Measurements from ENCODE around the gene ZFHX2. TPM values are rescaled to one million over a fixed set of nuclear protein-coding genes. Genes with fewer than 3 reads are reported as not detected.

ZFHX2 gene
- polyA plus RNA-seq, 1 of the 3 experiments (the other 2 are of a cell fraction): 0.77 TPM

DNA sequence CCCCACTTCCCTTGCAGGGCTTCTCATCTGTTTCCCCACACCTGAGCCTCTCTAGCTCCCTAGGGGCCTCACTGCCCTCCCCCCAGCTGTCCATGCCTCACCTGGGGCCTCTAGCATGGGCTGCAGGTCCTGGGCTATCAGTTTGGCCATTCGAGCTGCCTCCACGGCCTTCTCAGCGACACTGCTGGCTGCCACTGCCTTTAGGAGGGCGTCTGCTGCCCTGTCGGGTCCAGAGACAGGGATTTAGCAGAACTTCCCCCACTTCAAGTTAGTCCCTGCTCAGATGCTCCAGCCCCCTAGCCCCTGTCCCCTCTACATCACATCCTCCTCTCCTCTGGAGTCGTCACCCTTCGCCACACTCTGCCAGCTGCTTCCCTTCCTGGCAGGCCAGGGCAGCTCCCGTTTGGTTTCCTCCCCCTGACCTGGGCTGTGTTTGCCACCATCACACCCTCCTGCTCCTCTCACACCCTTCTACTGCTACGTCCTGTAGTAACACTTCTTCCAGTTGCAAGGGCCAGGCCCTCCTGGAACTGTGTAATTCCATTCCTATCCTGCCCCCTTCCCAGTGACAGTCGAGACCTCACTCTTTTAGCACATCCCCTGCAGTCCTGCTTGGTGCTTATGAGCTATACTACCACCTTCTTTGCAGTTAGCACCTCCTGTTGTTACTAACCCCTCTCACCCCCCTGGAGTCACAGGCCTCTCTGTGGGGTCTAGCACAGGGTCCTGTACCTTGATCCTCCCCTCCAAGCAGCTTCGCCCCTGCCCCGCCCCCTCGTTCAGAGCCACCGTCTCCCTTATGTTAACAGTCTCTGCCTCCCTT, 20.3 kb upstream of the ZFHX2 start:
- Histone ChIP-seq H3K27me3 (ENCODE audit: insufficient read depth) (no peaks in the 10 kb centered on the region), H2AFZ (ENCODE audit: low read depth) (no peak overlapping the region), H3K9me3 (no peaks in the 10 kb centered on the region), H3K4me3 (ENCODE audit: low read depth in 2 of 2, low read length in 1 of 2) (no peak overlapping the region), H3K9ac (no peak overlapping the region), H3K36me3 (replicated peaks in 1 of 2; ENCODE audit: control insufficient read depth in 1 of 2, insufficient read depth in 2 of 2, low read length in 1 of 2) (no peaks in the 10 kb centered on the region), H3K9me2 (no peaks in the 10 kb centered on the region), H3K27ac (ENCODE audit: low read depth in 2 of 2, low read length in 1 of 2) (no peak overlapping the region; a peak in 1 of 4 replicates), H4K20me1 (ENCODE audit: insufficient read depth) (no peaks in the 10 kb centered on the region), H3K79me2 (ENCODE audit: insufficient read depth) (0 out of 2 replicates have a peak, but pooled peaks cover 3% of the 10 kb centered on the region), H3F3A (replicated peaks; ENCODE audit: insufficient read depth) (peaks cover 8% of the 10 kb centered on the region), H3K4me2 (no peak overlapping the region), H3K4me1 (ENCODE audit: control insufficient read depth in 1 of 2, insufficient read depth in 2 of 2, low read depth in 1 of 2, low read length in 1 of 2) (peaks cover 0 to 38% of the 10 kb centered on the region in 2 experiments; a peak in 1 of 4 replicates)
- ChIA-PET POLR2A (interaction anchor here (1.4 kb wide), 1 partner anchor 9 kb away, joined by 5 read pairs; no protein-coding TSS in a partner anchor), CTCF (interaction anchor here (0.7 to 19.5 kb wide), 5 partner anchors 9 to 95 kb away, joined by 3 to 785 read pairs (median 8); partner anchors contain the start of genes NGDN and THTPA)
- no peak for DNase-seq
- no peak for TF ChIP-seq EP300 (IDR thresholded peaks at IDR 0.05; ENCODE audit: borderline replicate concordance in 1 of 2, low read depth in 1 of 2, low read length in 1 of 2)
- WGBS (ENCODE audit: low lambda C conversion rate): 79% methylated on average over 14 of the region's 14 CpGs

DNA sequence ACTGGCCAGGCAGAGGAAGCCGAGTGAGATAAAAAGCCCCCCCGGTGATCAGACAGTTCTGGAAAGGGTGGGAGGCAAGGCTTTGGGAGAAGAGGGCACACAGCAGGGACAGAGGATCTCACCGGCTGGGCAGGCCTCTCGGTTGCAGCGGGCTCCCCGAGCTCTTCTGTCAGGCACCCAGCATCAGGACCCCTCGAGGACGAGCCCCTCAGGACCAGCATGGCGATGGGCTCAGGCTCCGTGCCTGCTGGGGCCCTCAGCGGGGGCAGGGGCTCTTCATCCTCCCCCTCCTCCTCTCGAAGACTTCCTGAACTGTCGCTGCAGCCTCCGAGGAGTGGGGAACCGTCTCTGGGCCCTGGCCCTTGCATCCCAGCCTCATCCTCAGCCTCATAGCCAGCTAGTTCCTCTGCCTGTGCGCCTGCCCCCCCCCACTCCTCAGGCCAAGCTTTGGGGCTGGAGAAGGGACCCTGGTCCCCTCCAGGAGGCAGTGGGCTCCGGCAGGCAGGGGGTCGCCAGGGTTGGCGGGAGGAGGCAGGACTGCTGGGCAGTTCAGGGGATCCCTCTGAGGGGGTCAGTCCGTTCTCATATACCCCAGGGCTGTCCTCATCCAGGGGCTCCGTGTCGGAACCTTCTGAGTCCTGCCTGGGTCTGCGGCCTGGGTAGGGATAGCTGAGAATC, 19.4 kb upstream of the ZFHX2 start:
- no peaks in the 10 kb centered on the region for H3K27me3 ChIP-seq (ENCODE audit: insufficient read depth)
- H2AFZ ChIP-seq (ENCODE audit: low read depth): no peak overlapping the region
- H3K27ac ChIP-seq (ENCODE audit: low read depth in 2 of 2, low read length in 1 of 2): no peak overlapping the region; a peak in 1 of 4 replicates
- H3K4me1 ChIP-seq (ENCODE audit: control insufficient read depth in 1 of 2, insufficient read depth in 2 of 2, low read depth in 1 of 2, low read length in 1 of 2): peaks cover 0 to 42% of the 10 kb centered on the region in 2 experiments; a peak in 1 of 4 replicates
- POLR2A ChIA-PET: interaction anchor here (1.4 kb wide), 1 partner anchor 10 kb away, joined by 5 read pairs; no protein-coding TSS in a partner anchor
- CTCF ChIA-PET: interaction anchor here (1.0 to 19.5 kb wide), 3 partner anchors 8 to 94 kb away, joined by 4 to 785 read pairs (median 67); partner anchors contain the start of genes NGDN and THTPA
- DNase-seq: no peak
- H3K9ac ChIP-seq: no peak overlapping the region
- H3F3A ChIP-seq (replicated peaks; ENCODE audit: insufficient read depth): peaks cover 10% of the 10 kb centered on the region
- no peaks in the 10 kb centered on the region for H3K9me3 ChIP-seq
- H4K20me1 ChIP-seq (ENCODE audit: insufficient read depth): no peaks in the 10 kb centered on the region
- no peak overlapping the region for H3K4me3 ChIP-seq (ENCODE audit: low read depth in 2 of 2, low read length in 1 of 2)
- H3K79me2 ChIP-seq (ENCODE audit: insufficient read depth): 0 out of 2 replicates have a peak, but pooled peaks cover 3% of the 10 kb centered on the region
- no peaks in the 10 kb centered on the region for H3K9me2 ChIP-seq
- no peak overlapping the region for H3K4me2 ChIP-seq
- WGBS (ENCODE audit: low lambda C conversion rate): 91% methylated on average over 16 of the region's 23 CpGs
- no peaks in the 10 kb centered on the region for H3K36me3 ChIP-seq (replicated peaks in 1 of 2; ENCODE audit: control insufficient read depth in 1 of 2, insufficient read depth in 2 of 2, low read length in 1 of 2)
- TF ChIP-seq USF1 (IDR thresholded peaks at IDR 0.05; ENCODE audit: borderline replicate concordance, low read depth) (no peak), REST (IDR thresholded peaks at IDR 0.05; ENCODE audit: low read depth, low read length) (no peak), POLR2AphosphoS5 (IDR thresholded peaks at IDR 0.05; ENCODE audit: low read depth, low read length) (no peak), SMC3 (IDR thresholded peaks at IDR 0.05; ENCODE audit: low read depth, low read length) (no peak), MEF2A (IDR thresholded peaks at IDR 0.05; ENCODE audit: borderline replicate concordance, low read depth) (no peak), JUND (IDR thresholded peaks at IDR 0.05) (no peak), NFIC (IDR thresholded peaks at IDR 0.05; ENCODE audit: borderline replicate concordance) (no peak), TEAD4 (IDR thresholded peaks at IDR 0.05; ENCODE audit: borderline replicate concordance, insufficient read depth) (no peak), NRF1 (IDR thresholded peaks at IDR 0.05; ENCODE audit: low read depth, low read length) (no peak), EP300 (IDR thresholded peaks at IDR 0.05; ENCODE audit: borderline replicate concordance in 1 of 2, low read depth in 1 of 2, low read length in 1 of 2) (no peak), FOXJ3 (CRISPR knock-in tag; IDR thresholded peaks at IDR 0.05) (no peak), GATA2 (CRISPR knock-in tag; IDR thresholded peaks at IDR 0.05) (no peak)
- TF ChIP-seq, protein P1, sequence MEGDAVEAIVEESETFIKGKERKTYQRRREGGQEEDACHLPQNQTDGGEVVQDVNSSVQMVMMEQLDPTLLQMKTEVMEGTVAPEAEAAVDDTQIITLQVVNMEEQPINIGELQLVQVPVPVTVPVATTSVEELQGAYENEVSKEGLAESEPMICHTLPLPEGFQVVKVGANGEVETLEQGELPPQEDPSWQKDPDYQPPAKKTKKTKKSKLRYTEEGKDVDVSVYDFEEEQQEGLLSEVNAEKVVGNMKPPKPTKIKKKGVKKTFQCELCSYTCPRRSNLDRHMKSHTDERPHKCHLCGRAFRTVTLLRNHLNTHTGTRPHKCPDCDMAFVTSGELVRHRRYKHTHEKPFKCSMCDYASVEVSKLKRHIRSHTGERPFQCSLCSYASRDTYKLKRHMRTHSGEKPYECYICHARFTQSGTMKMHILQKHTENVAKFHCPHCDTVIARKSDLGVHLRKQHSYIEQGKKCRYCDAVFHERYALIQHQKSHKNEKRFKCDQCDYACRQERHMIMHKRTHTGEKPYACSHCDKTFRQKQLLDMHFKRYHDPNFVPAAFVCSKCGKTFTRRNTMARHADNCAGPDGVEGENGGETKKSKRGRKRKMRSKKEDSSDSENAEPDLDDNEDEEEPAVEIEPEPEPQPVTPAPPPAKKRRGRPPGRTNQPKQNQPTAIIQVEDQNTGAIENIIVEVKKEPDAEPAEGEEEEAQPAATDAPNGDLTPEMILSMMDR (IDR thresholded peaks at IDR 0.05): no peak
- TF ChIP-seq, protein P2, sequence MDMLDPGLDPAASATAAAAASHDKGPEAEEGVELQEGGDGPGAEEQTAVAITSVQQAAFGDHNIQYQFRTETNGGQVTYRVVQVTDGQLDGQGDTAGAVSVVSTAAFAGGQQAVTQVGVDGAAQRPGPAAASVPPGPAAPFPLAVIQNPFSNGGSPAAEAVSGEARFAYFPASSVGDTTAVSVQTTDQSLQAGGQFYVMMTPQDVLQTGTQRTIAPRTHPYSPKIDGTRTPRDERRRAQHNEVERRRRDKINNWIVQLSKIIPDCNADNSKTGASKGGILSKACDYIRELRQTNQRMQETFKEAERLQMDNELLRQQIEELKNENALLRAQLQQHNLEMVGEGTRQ (IDR thresholded peaks at IDR 0.05; ENCODE audit: borderline replicate concordance, low read depth, low read length): no peak
- TF ChIP-seq, protein P3, sequence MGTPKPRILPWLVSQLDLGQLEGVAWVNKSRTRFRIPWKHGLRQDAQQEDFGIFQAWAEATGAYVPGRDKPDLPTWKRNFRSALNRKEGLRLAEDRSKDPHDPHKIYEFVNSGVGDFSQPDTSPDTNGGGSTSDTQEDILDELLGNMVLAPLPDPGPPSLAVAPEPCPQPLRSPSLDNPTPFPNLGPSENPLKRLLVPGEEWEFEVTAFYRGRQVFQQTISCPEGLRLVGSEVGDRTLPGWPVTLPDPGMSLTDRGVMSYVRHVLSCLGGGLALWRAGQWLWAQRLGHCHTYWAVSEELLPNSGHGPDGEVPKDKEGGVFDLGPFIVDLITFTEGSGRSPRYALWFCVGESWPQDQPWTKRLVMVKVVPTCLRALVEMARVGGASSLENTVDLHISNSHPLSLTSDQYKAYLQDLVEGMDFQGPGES (IDR thresholded peaks at IDR 0.05; ENCODE audit: low read depth, low read length): no peak

All from SK-N-SH (cell line).